Nephron (organoid): ENCODE measurements around the gene PDE6B.

Source experiments
- H3K27ac Mint-ChIP-seq, 3 experiments: 2 replicates each; pipeline ENCODE4 v1.8.0; 2020; ENCODE audit warnings: mixed read lengths in 3 of 3, mild to moderate bottlenecking in 2 of 3, moderate library complexity in 1 of 3
- H3K27me3 Mint-ChIP-seq: 2 replicates; pipeline ENCODE4 v1.8.0; 2021; ENCODE audit warnings: low read depth, mild to moderate bottlenecking, moderate library complexity, mixed read lengths
- H3K36me3 Mint-ChIP-seq: 2 replicates; pipeline ENCODE4 v1.8.0; 2020; ENCODE audit warnings: low read depth, mixed read lengths
- H3K4me1 Mint-ChIP-seq: 2 replicates; pipeline ENCODE4 v1.8.0; 2020; ENCODE audit warnings: mixed read lengths
- H3K4me3 Mint-ChIP-seq, 3 experiments: 2 replicates each; pipeline ENCODE4 v1.8.0; 2020; ENCODE audit warnings: mild to moderate bottlenecking in 3 of 3, mixed read lengths in 3 of 3, moderate library complexity in 2 of 3
- H3K9me3 Mint-ChIP-seq: 2 replicates; pipeline ENCODE4 v1.8.0; 2020; ENCODE audit warnings: mixed read lengths
- TF ChIP-seq, protein P1 (sequence below), 3 experiments: fragments of 200-600 bp; sonication (generic); IDR thresholded peaks; one replicate each; pipeline ENCODE4 v1.5.0; 2021; ENCODE audit warnings: antibody characterized with exemption in 3 of 3; ENCODE audit not compliant: unreplicated experiment in 3 of 3

PDE6B gene

DNA sequence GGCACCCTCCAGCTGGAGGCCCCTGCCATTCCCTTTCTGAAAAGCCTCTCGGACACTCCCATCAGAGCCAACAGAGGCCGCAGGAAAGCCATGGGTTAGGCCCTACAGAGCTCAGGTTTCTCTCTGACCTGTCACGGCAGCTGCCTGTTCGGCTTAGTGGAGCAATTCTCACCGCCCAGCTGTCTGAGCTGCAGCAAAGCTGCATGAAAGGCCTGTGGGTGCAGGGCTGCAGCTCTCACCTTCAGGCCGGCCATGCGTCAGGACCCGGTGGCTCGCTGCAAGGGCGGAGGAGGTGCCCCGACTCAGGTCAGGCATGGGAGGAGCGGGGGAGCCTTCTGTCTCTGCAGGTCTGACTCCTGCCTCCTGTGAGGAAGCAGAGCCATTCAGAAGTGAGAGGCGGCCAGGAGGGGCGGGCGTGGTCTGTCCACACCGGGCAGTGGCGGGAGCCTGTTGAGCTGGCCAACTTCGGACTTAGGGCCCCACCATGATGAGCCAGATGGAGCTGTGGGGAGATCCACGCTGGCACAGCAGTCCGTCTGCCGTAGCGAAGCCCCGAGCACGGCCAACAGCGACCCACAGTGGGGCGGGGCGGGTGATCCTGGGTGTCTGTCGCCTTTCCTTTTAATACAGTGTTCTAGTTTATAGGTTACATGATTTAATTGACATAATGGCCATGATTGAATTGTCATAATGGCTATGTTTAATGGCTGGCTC is 23.4 kb downstream of the PDE6B start:
- TF ChIP-seq, protein P1, sequence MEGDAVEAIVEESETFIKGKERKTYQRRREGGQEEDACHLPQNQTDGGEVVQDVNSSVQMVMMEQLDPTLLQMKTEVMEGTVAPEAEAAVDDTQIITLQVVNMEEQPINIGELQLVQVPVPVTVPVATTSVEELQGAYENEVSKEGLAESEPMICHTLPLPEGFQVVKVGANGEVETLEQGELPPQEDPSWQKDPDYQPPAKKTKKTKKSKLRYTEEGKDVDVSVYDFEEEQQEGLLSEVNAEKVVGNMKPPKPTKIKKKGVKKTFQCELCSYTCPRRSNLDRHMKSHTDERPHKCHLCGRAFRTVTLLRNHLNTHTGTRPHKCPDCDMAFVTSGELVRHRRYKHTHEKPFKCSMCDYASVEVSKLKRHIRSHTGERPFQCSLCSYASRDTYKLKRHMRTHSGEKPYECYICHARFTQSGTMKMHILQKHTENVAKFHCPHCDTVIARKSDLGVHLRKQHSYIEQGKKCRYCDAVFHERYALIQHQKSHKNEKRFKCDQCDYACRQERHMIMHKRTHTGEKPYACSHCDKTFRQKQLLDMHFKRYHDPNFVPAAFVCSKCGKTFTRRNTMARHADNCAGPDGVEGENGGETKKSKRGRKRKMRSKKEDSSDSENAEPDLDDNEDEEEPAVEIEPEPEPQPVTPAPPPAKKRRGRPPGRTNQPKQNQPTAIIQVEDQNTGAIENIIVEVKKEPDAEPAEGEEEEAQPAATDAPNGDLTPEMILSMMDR (IDR thresholded peaks at IDR 0.05; ENCODE audit: unreplicated experiment in 3 of 3), result no peak
- peaks cover 3% of the 10 kb centered on the region for H3K36me3 Mint-ChIP-seq

GRCh38 chr4:649293-649625 is 23.9 kb downstream of the PDE6B start:
- Mint-ChIP-seq H3K27ac (peak overlapping the region in 1 of 3 experiments; percentile 72), H3K4me1 (peaks cover 18% of the 10 kb centered on the region), H3K36me3 (peaks cover 3% of the 10 kb centered on the region), H3K9me3 (peaks cover 2% of the 10 kb centered on the region), H3K27me3 (peaks cover 12% of the 10 kb centered on the region), H3K4me3 (no peak overlapping the region)
- TF ChIP-seq, protein P1 (IDR thresholded peaks at IDR 0.05; ENCODE audit: unreplicated experiment in 3 of 3), result no peak

More for the DNA sequence above, 23.4 kb downstream of the PDE6B start:
- Mint-ChIP-seq H3K27ac (peak overlapping the region; percentile 21 to 73 (median 72)), H3K4me1 (peaks cover 18% of the 10 kb centered on the region), H3K27me3 (peaks cover 12% of the 10 kb centered on the region), H3K9me3 (peaks cover 2% of the 10 kb centered on the region), H3K4me3 (peak overlapping the region in 1 of 3 experiments; percentile 19)

- Mint-ChIP-seq H3K36me3 (peaks cover 3% of the 10 kb centered on the region), H3K27ac (no peak overlapping the region), H3K27me3 (peaks cover 12% of the 10 kb centered on the region), H3K9me3 (peaks cover 2% of the 10 kb centered on the region), H3K4me3 (no peak overlapping the region), H3K4me1 (peaks cover 18% of the 10 kb centered on the region)
- TF ChIP-seq, protein P1 (IDR thresholded peaks at IDR 0.05; ENCODE audit: unreplicated experiment in 3 of 3), result no peak
Measured at GRCh38 chr4:649751-650310, 24.5 kb downstream of the PDE6B start.

- peaks cover 3% of the 10 kb centered on the region for H3K36me3 Mint-ChIP-seq
Measured at GRCh38 chr4:650461-650860, 25.1 kb downstream of the PDE6B start.

DNA sequence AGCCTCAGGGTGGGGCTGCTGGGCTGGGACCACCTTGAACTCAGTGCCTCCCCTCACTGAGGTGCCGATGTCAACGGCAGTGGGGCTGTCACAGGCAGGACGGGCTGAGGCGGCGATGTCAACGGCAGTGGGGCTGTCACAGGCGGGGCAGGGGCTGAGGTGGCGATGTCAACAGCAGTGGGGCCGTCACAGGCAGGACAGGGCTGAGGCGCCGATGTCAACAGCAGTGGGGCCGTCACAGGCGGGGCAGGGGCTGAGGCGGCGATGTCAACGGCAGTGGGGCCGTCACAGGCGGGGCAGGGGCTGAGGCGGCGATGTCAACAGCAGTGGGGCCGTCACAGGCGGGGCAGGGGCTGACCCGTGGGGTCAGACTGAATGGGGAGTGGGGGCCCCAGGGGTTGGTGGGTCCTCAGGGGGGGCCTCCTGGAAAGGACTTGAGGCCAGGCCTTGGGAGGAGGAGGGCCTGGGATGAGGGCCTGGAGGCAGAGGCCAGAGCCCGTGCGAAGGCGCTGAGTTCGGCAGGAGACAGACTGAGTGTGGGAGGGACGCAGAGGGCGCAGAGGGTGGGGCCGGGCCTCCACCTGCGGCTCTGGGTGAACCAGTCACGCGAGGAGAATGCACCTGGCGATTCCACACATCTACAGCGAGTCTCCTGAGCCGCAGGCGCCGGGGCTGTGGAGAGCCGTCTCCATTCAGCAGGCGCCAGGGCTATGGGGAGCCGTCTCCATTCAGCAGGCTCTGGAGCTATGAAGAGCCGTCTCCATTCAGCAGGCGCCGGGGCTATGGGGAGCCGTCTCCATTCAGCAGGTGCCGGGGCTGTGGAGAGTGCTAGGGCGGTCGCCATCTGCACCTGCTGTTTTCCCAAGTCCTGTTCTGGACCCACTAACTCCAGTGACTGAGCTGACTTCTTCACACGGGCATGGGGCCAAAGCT is 25.8 kb downstream of the PDE6B start:
- Mint-ChIP-seq H3K4me1 (peaks cover 18% of the 10 kb centered on the region), H3K27ac (no peak overlapping the region), H3K9me3 (no peaks in the 10 kb centered on the region), H3K4me3 (no peak overlapping the region), H3K27me3 (peaks cover 11% of the 10 kb centered on the region), H3K36me3 (no peaks in the 10 kb centered on the region)
- TF ChIP-seq, protein P1 (IDR thresholded peaks at IDR 0.05; ENCODE audit: unreplicated experiment in 3 of 3), result no peak

More at GRCh38 chr4:650461-650860, 25.1 kb downstream of the PDE6B start:
- Mint-ChIP-seq H3K27ac (no peak overlapping the region), H3K4me3 (no peak overlapping the region), H3K9me3 (peaks cover 2% of the 10 kb centered on the region), H3K27me3 (peaks cover 12% of the 10 kb centered on the region), H3K4me1 (peaks cover 18% of the 10 kb centered on the region)
- TF ChIP-seq, protein P1 (IDR thresholded peaks at IDR 0.05; ENCODE audit: unreplicated experiment in 3 of 3), result no peak
